NCI-H1694 treated with DMSO at 0.1 percent for 48 hours (cell line): ENCODE results near the gene CYBC1.

Experiments used
- DNase-seq: peaks from one replicate; lab custom pipeline; 2025; lab: John Stamatoyannopoulos, UW

CYBC1 gene

GRCh38 chr17:82447876-82448275, 2.7 kb downstream of the CYBC1 start:
- no peak for DNase-seq

DNA sequence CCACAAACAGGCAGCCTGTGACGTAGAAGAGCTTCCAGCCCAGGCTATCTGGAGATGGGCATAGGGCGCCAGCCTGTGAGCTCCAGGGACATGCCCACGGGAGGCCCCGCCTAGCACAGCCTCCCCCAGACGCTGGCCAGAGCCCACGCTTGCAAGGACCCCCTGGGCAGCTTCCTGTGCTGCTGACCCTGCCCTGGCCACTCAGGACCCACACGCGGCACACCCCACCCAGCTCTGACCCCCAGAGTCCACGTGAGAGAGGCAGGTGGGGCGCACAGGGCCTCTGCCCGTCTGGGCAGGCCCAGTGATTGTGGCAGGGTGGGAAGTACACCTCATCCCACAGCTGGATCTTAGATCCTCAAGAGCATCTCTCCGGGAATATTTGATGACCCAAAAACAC, 3.9 kb downstream of the CYBC1 start:
- DNase-seq, result no peak

DNA sequence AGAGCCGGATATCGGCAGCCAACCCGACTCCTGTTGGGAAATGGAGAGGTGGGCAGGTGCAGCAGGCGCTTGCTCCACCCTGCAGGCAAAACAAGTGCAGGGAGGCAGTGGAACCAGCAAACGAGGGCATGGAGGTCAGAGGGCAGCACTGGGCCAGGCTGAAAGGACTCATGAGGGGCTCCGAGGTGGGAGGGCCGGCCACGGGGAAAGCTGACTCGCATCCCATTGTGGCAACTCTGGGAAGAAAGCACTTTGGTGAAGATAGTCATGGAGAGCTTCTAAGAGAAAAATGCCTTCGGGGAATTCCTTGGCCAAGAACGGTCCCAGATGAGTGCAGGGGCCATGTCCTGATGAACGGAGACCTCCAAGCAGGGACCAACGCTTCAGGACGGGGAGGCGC, 4.4 kb downstream of the CYBC1 start:
- DNase-seq, result no peak

- no peak for DNase-seq
These were observed 5.0 kb downstream of the CYBC1 start for GRCh38 chr17:82445542-82445941.

DNA sequence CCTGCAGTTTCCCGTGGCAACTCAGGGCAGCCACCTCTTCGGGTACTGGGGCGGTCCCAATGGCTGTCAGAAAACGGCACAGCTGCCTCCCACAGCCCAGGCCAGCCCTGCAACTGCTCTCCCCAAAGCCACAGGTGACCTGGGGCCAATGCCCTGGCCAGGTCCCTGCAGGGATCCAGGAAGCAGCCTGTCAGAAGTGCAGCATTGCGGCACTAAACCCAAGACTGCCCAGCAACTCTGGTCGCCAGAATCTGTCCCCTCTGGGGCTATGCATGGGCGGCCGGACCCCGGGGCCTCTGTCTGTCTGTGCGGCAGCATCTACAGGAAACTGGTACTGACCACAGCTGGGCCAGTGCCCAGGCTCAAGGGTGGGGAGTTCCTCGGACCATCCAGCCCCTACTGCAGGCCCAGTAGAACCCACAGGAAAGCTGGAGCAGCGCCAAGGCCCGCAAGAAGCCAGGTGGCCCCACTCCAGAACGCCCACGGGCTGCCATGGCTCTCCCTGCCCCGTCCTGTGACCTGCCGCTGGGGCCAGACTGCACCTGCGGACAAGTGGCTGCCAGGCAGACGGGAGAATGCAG, 5.5 kb downstream of the CYBC1 start:
- DNase-seq, result no peak

DNA sequence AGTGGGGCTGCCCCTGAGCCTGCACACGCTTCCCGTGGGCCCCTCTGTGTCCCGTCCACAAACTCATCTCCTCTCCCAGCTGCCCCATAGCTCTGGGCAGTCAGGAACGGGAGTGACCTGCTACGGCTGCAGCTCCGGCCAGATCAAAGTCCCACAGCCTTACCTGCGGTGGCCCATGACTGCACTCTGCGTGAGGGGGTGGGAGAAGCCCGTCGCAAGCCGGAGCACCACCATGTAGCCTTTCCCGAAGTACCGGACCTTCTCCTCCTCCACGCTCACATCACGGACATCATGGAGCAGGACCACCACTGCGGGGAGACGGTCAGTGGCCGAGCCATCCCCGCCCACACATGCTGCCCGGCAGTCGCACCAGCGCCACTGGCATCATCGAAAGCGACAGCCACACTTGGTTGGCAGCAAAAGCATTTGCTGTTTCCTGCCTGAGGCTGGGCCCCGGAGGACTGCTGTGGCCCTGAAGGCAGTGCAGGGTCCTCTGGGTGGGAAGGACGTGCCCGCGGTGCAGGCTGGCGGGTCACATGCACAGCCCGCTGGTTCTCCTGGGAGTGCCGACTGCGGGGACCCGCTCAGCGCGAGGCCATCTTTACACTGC, 6.2 kb downstream of the CYBC1 start:
- DNase-seq, result no peak

GRCh38 chr17:82443465-82444283, 6.9 kb downstream of the CYBC1 start:
- DNase-seq, result no peak

DNA sequence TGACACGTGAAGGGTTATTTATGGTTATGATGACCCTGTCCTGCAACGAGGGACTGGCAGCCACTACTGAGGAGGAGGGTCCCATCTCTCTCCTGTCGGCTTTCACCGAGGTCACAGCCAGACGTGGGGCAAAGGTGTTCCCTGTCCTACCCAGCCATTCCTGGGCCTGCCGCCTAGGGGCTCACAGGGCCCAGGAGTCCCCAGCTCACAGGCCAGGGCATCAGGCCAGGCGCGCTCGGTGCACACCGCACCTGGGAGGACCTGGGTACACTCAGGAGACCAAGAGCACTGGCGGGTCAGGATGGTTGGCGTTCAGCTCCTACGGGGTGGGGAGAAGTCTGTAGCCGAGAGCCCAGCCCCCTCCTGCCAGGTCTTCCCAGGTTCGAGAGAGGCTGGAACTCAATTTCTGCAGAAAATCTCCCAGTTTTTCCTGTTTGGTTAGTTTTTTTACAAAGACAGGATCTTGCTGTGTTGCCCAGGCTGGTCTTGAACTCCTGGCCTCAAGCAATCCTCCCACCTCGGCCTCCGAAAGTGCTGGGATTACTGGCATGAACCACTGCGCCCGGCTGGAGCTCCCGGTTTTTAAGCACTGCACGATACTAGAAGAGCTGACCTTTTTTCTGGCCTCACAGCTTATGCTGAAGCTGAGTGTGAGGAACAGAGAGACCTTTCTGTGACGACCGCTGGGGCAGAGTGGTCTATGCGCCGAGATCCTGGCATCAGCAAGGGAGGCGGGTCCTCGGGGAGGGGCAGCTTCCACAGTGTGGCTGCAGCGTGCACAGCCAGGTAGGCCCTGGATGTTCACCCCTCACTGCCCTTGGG, 7.7 kb downstream of the CYBC1 start:
- no peak for DNase-seq

DNA sequence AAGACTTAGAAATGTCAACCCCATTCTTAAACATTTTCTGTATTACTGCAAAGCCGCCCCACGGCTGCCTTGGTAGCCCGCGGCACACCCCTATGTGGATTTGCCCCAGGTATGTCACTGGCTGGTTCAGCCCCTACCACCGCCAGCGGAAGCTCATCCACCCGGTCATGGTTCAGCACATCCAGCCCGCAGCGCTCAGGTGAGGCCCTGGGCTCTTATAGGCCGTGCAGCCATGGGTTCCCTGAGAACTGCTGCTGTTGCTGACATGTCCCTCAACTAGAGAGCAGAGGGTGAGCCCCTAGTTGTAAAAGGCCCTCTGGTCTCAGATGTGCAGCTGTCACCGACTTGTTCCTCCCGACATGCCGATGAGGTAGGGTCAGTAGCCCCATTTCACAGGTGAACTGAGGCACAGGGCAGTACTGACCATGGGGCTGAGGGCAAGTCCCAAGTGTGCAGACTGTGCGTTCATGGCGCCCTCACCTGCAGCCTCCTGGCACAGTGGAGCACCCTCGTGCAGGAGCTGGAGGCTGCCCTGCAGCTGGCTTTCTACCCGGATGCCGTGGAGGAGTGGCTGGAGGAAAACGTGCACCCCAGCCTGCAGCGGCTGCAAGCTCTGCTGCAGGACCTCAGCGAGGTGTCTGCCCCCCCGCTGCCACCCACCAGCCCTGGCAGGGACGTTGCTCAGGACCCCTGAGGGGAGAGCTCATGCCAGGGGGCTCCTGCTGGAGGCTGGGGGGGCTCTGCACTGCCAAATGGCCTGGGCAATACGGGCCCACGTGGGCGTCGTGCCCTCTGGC, 8.7 kb downstream of the CYBC1 start:
- no peak for DNase-seq

DNA sequence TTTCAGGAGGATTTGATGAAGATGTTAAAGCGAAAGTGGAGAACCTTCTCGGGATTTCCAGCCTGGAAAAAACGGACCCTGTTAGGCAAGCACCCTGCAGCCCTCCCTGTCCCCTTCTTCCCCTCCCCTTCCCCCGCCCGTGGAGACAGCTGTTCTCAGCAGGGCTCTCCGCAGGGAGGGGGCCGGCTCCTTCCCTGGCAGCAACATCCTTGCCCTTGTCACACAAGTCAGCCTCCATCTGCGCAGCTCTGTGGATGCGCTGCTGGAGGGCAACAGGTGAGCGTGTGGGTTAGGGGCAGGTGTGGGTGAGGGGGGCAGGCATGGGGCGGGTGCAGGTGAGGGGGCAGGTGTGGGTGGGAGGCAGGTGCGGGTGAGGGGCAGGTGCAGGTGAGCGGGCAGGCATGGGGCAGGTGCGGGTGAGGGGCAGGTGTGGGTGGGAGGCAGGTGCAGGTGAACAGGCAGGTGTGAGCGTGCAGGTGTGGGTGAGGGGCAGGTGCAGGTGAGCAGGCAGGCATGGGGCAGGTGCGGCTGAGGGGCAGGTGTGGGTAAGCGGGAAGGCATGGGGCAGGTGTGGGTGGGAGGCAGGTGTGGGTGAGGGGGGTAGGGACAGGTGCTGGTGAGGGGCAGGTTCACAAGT, 9.4 kb downstream of the CYBC1 start:
- DNase-seq, result peak; percentile 24

DNA sequence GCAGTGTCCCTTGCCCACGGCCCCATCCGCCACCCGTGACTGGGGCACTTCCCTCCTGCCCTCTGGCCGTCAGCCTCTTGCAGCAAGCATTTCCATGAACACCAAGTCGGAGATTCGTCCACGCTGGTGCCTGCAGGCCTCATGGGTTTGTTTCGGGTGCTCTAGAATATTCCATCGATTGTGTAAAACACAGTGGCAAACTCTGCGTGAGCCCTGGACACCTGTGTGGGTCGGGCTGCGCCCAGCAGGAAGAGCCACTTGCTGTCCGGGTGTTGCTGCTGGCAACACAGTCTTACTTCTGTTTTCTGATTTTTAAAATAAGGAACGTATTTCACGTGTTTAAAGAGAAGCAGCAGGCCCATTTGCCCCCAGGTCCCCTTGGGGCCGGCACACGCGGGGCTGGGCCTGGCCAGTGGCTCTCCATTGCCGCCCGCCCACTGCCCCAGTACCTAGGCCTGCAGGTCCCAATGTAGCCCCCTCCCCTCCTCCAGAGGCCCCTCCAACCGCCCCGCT, 10.0 kb downstream of the CYBC1 start:
- no peak for DNase-seq

GRCh38 chr17:82439829-82440365, 10.7 kb downstream of the CYBC1 start:
- DNase-seq, result no peak

DNA sequence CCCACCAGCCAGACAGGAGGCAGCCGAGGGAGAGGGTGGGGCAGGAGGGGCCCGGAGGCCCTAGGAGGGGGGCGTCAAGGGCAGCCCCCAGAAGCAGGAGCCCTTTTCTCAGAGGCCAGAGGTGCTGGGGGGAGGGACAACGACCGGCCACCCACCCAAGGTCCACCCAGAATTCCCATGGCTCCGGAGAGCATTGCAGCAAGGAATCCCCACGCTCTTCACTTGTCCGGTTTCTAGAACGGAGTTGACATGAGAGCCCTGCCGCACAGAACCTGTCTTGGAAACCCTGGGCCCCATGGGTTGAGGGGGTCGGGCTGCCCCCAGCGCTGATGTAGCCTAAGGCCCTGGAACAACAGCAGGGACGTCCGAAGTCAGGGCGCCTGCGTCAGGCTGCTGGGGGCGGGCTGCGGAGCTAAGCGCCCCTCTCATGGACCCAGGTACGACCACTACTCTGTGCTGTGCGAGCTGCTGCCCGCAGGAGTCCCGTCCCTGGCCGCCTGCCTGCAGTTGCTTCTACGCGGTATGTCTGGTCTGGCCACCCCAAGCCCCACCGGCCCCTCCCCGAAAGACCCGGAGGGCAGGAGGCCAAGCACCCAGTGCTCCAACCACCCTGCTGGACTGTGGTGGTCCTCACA, 11.2 kb downstream of the CYBC1 start:
- no peak for DNase-seq

GRCh38 chr17:82438401-82439193, 12.0 kb downstream of the CYBC1 start:
- DNase-seq, result no peak

- DNase-seq, result no peak
These were observed 13.3 kb downstream of the CYBC1 start for GRCh38 chr17:82437325-82437668.

- DNase-seq, result no peak
These were observed 13.8 kb downstream of the CYBC1 start for GRCh38 chr17:82436601-82437324.

DNA sequence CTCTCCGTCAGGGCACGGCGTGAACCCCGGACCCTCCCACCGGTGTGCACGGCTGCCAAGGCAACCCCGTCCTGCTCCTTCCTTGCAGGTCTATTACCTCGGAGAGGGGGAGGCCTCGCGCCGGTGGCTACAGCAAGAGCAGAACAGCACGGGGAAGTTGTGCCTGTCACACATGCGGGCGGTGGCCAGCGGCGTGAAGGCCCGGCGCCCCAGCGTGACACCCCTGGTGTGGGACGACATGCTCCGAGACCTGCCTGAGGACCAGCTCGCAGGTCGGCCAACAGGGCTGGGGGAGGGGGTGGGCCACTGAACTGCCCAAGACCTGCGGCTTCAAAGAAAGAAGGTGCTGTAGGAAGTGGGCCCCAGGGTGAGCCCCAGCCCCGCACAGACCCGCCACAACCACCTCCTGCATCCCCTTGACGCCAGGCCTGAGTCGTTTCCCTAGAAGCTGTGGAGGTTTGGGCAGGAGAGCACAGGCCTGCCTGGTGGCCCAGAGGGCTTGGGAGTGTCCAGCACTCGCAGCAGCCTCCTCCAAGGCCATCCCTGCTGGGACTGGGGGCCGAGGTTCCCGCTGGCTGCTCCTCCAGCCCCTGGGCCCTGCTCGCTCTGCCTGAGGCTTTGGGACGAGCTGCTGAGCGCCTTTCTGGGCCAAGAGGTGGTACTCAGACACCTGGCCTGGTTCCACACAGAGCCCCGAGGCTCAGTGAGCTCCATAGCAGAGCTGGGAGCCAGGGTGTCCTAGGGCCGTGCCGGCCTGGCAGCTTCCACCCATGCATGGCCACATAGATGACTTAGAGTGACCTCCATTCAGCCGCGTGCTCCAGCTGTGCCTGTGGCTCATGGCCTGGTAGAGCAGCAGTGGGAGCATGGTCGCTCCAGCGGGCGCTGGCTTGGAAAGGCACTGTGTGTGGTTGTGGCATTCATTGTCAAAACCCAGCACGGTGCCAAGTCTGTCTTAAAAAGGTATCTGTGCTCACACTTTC, 14.7 kb downstream of the CYBC1 start:
- DNase-seq, result no peak

DNA sequence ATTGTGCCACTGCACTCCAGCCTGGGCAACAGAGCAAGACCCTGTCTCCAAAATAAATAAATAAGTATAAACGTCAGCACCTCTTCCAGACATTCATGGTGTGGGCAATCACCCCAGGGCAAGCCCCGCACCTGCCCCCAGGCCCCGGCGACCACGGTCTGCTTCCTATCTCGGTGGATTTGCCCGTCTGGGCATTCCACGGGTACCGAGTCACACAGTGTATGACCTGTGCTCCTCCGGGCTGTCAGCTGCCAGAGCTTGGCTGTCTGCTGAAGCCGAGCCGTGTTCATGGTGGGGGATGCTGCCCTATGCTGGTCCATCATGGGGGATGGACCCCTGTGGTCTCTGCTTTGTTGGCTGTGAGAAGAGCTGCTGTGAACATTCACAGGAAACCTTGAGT, 15.4 kb downstream of the CYBC1 start:
- no peak for DNase-seq
